RKO (cell line): ENCODE results near the gene KLK4.
A peak's percentile ranks its signal among the peaks of the same experiment; 100 is the strongest.
"Not testable (repeated sequence)": the region's sequence is repeated elsewhere in the genome, so short reads cannot be mapped to it uniquely, and the experiment has no call there.

Source experiments
- DNase-seq: peaks from one replicate; pipeline ENCODE4 v3.0.0-alpha.2; 2016; ENCODE audit warnings: low spot score

KLK4 gene

GRCh38 chr19:50912727-50913716 is 1.8 kb upstream of the KLK4 start:
- DNase-seq, result no peak

DNA sequence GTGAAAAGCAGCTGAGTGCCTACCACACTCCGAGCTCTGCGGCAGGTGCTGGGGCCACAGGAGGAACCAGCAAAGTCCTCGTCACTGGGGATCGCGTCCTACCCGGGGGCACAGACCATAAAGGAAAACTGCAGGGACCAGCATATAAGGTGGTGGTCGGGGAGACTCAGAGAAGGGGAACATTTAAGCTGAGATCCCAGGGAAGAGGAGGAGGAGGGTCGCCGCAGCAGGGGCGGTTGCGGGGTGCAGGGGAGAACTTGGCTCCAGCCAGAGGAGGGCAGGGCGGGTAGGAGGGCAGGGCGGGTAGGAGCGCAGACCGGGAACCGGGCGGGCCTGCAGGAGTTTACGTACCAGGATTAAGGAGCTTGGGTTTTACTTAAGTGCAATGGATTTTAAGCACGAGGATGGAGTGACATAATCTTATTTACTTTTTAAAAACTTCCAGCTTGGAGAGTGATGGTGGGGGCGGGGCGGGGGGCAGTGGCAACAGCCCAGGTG is 956 bp upstream of the KLK4 start:
- no peak for DNase-seq

GRCh38 chr19:50910722-50911121 is 473 bp downstream of the KLK4 start:
- DNase-seq, result no peak

- peak; percentile 59 for DNase-seq
Observed at GRCh38 chr19:50909240-50910070, 1.7 kb downstream of the KLK4 start.

DNA sequence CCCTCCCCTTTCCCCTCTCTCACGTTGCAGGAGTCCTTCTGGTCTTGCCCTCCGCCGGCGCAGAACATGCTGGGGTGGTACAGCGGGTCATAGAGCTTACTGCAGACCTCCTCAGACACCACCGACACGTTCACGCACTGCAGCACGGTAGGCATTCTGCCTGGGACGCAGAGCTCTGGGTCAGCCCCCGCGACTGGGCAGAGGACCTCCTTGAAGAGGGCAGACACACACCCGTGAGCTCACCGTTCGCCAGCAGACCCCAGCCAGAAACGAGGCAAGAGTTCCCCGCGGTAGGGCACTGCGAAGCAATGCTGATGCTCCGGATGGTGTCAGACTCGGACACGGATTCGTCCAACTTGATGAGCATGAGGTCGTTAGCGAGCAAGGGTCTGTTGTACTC is 2.9 kb downstream of the KLK4 start:
- no peak for DNase-seq

GRCh38 chr19:50906217-50906616 is 5.0 kb downstream of the KLK4 start:
- DNase-seq, result peak; percentile 33

DNA sequence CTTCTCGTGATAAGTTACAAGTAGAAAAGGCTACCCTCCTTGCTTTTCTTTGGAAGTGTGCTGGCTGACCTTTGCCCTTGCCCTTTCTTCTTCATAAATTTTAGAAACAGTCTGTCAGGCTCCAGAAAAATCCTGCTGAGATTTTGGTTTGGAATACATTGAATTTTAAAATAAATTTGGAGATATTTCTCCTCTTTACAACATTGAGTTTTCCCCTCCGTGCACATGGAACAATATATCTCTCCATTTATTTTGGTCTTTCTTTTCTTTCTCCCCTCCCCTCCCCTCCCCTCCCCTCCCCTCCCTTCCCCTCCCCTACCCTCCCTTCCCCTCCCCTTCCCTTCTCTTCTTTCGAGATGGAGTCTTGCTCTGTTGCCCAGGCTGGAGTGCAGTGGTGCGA is 8.6 kb downstream of the KLK4 start:
- DNase-seq, result no peak

DNA sequence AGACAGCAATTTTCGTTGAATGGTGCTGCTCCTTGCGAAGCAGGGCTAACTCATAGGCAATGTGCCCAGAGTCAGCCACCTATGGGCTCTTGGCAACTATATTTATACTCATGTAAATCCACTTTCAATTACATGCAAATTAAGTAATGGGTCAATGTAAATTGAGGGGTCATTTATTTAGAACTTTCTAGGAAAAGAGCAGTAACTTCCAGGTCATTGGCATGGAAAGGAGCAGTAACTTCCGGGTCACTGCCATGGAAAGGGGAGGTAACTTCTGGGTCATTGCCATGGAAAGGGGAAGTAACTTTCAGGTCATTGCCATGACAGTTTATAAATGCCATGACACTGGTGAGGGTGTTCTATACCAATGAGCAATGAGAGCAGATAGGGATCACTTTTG is 11.6 kb downstream of the KLK4 start:
- DNase-seq, result no peak

GRCh38 chr19:50898018-50898417 is 13.2 kb downstream of the KLK4 start:
- no peak for DNase-seq

- no peak for DNase-seq
Observed at GRCh38 chr19:50897612-50898011, 13.6 kb downstream of the KLK4 start.

GRCh38 chr19:50897191-50897607 is 14.0 kb downstream of the KLK4 start:
- DNase-seq, result no peak

GRCh38 chr19:50896591-50897190 is 14.5 kb downstream of the KLK4 start:
- DNase-seq, result peak; percentile 92

DNA sequence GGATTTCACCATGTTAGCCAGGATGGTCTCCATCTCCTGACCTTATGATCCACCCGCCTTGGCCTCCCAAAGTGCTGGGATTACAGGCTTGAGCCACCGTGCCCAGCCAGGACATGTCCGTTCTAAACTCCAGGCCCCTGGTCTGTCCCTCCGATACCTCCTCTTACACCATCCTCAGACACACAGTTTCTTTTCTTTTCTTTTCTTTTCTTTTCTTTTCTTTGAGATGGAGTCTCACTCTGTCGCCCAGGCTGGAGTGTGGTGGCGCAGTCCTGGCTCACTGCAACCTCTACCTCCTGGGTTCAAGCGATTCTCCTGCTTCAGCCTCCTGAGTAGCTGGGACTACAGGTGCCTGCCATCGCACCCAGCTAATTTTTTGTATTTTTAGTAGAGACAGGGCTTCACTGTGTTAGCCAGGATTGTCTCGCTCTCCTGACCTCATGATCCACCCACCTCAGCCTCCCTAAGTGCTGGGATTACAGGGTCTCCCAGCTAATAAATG is 15.1 kb downstream of the KLK4 start:
- DNase-seq, result not testable (repeated sequence)

GRCh38 chr19:50894478-50895356 is 16.5 kb downstream of the KLK4 start:
- no peak for DNase-seq

DNA sequence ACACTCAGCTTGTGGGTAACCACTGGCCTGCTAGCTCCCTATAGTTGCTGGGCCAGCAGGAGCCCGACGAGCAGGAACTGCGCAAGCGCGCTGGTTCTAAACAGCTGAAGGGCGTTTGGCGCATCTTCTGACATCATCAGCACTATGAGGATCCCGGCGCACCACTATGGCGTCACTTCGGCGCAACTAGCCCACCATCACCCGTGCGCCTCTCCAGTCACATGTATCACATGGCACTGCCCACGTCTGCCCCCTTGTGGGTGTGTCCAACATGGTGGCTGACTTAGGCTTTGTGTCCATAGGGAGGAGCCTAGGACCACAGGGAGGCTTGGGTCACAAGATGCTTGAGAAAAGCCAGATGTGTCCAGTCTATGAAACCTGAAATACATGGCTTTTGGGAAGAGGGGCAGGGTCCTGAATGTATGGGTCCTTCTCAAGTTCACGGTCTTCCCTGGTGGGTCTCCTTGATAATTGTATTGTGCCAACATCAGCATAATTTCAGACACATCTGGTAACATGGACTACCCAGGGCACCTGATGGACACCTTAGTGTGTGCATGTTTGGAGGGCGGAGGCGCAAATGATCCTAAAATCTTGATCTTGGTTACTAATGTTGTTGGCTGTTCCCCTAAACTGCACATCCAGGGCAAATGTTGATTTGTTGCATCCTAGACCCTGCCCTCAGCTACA is 18.0 kb downstream of the KLK4 start:
- DNase-seq, result no peak

DNA sequence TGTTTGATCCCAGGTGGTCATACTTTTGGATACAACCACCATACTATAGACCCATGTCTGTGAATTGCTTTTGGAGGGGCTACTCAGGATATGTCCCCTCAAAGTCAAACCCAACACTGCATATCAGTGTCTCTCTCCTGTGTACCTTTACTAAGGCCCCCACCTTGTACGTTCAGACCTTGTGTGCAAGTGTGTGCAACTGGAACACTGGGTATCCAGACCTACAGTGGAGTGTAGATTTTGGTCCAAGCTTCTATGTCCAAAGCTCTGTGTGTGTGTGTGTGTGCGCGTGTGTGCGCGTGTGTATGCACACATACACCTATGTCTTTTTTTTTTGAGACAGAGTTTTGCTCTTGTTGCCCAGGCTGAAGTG is 20.0 kb downstream of the KLK4 start:
- DNase-seq, result no peak

GRCh38 chr19:50890422-50891252 is 20.6 kb downstream of the KLK4 start:
- peak; percentile 37 for DNase-seq

- no peak for DNase-seq
Observed at GRCh38 chr19:50889638-50890037, 21.6 kb downstream of the KLK4 start.

DNA sequence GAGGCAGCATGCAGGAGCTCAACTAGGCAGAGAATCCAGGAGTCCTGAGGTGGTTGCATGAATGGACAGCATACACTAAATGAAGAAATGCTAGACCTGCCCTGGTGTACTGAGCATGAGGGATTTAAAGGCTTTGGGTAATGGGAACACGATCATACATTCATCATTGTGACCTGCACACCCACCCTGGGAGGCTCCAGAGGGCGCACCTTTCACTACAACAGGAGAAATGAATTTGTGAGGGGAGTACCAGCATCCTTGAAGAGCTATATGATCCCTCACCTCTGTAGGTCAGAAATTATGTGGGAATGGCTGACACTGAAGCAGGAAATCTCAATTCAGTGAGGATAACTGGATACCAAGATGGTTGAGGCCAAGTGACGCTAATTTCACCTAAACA is 29.0 kb downstream of the KLK4 start:
- no peak for DNase-seq

GRCh38 chr19:50880241-50880640 is 31.0 kb downstream of the KLK4 start:
- DNase-seq, result no peak
